ENCODE results near the gene IFNE.

GRCh38 chr9:21491756-21492155 lies 9.6 kb upstream of the IFNE start:
- TF ChIP-seq EZH2 (IDR thresholded peaks at IDR 0.05; ENCODE audit: low read depth) (no peak), CTCF (conservative IDR thresholded peaks at IDR 0.05) (no peak)

Measured in PC-9 (cell line).